Small intestine (tissue), 7 donors: ENCODE data around the gene SESN2. TPM values are rescaled to one million over a fixed set of nuclear protein-coding genes. Genes with fewer than 3 reads are reported as not detected.
A peak's percentile ranks its signal among the peaks of the same experiment; 100 is the strongest.
"Not testable (repeated sequence)": the region's sequence is repeated elsewhere in the genome, so short reads cannot be mapped to it uniquely, and the experiment has no call there.

ENCODE experiments used
- DNase-seq, 2 donors: peaks; one replicate each; pipeline versions ENCODE4 v3.0.0 to v3.0.0-alpha.2; 2013
- FAIRE-seq: peaks from 2 replicates; lab custom pipeline; 2012; peaks lifted over from hg19 to GRCh38; lab: Jason Lieb, UNC
- H3K27ac ChIP-seq, 3 donors: one replicate each; pipeline ENCODE4 v1.5.1; 2013; ENCODE audit warnings: low read length in 2 of 3, mild to moderate bottlenecking in 2 of 3, control low read depth in 1 of 3, inconsistent platforms in 1 of 3, low read depth in 1 of 3, moderate library complexity in 1 of 3
- H3K27me3 ChIP-seq, 3 donors: one replicate each; pipeline ENCODE4 v1.6.1; 2013; ENCODE audit warnings: low read length in 3 of 3, inconsistent platforms in 1 of 3; ENCODE audit not compliant: control insufficient read depth in 3 of 3, insufficient read depth in 3 of 3
- H3K36me3 ChIP-seq, 3 donors: one replicate each; pipeline ENCODE4 v1.6.1; 2013; ENCODE audit warnings: low read length in 3 of 3, inconsistent platforms in 1 of 3, low read depth in 1 of 3, mild to moderate bottlenecking in 1 of 3, moderate library complexity in 1 of 3; ENCODE audit not compliant: control insufficient read depth in 3 of 3, insufficient read depth in 2 of 3
- H3K4me1 ChIP-seq, 3 donors: one replicate each; pipeline ENCODE4 v1.6.1; 2013; ENCODE audit warnings: low read length in 2 of 3, inconsistent platforms in 1 of 3, low read depth in 1 of 3, mild to moderate bottlenecking in 1 of 3, moderate library complexity in 1 of 3; ENCODE audit not compliant: control insufficient read depth in 3 of 3, insufficient read depth in 2 of 3
- H3K4me3 ChIP-seq, 3 donors: one replicate each; pipeline ENCODE4 v1.5.1; 2013; ENCODE audit warnings: low read length in 3 of 3, control low read depth in 1 of 3, inconsistent platforms in 1 of 3, low read depth in 1 of 3, mild to moderate bottlenecking in 1 of 3, moderate library complexity in 1 of 3
- H3K9me3 ChIP-seq, 2 donors: one replicate each; pipeline ENCODE4 v1.6.1; 2013; ENCODE audit warnings: low read depth in 1 of 2, low read length in 1 of 2; ENCODE audit not compliant: control insufficient read depth in 2 of 2, insufficient read depth in 1 of 2
- WGBS, 3 donors: extraction: QIAGEN DNeasy Blood & Tissue Kit; methylation state at CpG; one replicate each; pipeline ENCODE4 v1.1.7; 2013; 5-methylcytosine and 5-hydroxymethylcytosine counted together
- polyA plus RNA-seq, 4 donors: library from polyadenylated mRNA; stranded (reverse) in 3 of 4; unstranded in 1 of 4; fragments of 200-250 nt in 3 of 4; fragments of 120-200 nt in 1 of 4; gene quantifications; one replicate each; pipeline versions ENCODE4 v1.2.1 to v1.2.3, GENCODE V29; 2013
- donor health status: healthy with polysubstance abuse.
- donor health status: control.
- donor health status: control.
- donor health status: Bipolar disorder and iron deficiency.
- donor health status: healthy.

Gene SESN2
- polyA plus RNA-seq, 4 donors, result 16.8 to 42.1 (median 30.4) TPM

DNA sequence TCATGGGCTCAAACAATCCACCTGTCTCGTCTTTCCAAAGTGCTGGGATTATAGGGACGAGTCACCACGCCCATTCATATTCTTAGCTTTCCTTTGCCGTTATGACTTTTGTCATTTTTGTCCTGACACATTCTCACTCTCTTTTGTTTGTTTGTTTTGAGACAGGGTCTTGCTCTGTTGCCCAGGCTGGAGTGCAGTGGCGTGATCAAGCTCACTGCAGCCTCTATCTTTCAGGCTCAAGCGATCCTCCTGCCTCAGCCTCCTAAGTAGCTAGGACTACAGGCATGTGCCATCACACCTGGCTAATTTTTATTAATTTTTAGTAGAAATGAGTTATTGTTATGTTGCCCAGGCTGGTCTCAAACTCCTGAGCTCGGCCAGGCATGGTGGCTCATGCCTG is 57.7 kb downstream of the SESN2 start:
- FAIRE-seq, result no peak
- DNase-seq, result no peak
- H3K36me3 ChIP-seq, result no peaks in the 10 kb centered on the region
- H3K4me1 ChIP-seq, result peaks cover 0 to 22% (median 0%) of the 10 kb centered on the region in 3 donors
- H3K27me3 ChIP-seq, result no peaks in the 10 kb centered on the region
- H3K4me3 ChIP-seq, result no peak overlapping the region
- 69 to 81% (median 73%) methylated on average over 7 of the region's 7 CpGs for WGBS, 3 donors
- H3K27ac ChIP-seq, result no peak overlapping the region
- no peaks in the 10 kb centered on the region for H3K9me3 ChIP-seq

DNA sequence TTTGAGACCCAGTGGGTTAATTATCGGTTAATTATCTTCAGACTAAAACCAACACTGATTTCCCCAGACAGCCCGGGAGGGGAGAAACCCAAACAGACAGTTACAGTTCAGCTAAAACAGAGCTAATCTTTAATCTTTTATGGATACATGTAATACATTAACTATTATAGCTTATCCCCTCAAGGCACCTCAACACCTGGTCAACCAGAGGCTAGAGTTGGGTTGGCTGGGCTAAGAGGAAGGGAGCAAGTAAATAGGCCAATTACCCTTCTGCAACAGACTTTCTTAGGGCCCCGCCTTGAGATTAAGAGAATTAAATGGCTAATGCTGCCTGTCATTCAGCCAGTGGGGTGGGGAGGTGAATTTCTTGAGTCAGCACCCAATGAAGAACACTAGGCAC is 62.9 kb downstream of the SESN2 start:
- H3K36me3 ChIP-seq, result no peaks in the 10 kb centered on the region
- DNase-seq, result peak; percentile 92 to 99
- no peaks in the 10 kb centered on the region for H3K27me3 ChIP-seq
- peak; percentile 62 for FAIRE-seq
- 13 to 61% (median 34%) methylated on average over 3 of the region's 3 CpGs for WGBS, 3 donors
- peaks cover 0 to 44% (median 0%) of the 10 kb centered on the region in 3 donors for H3K4me1 ChIP-seq
- no peak overlapping the region for H3K4me3 ChIP-seq
- H3K9me3 ChIP-seq, result no peaks in the 10 kb centered on the region
- peak overlapping the region in 1 of 3 donors; percentile 86 for H3K27ac ChIP-seq

GRCh38 chr1:28323720-28324119 is 64.4 kb downstream of the SESN2 start:
- Histone ChIP-seq H3K4me1 (peaks cover 0 to 50% (median 3%) of the 10 kb centered on the region in 3 donors), H3K27me3 (no peaks in the 10 kb centered on the region), H3K4me3 (no peak overlapping the region), H3K36me3 (no peaks in the 10 kb centered on the region), H3K27ac (peak overlapping the region; percentile 80 to 86 (median 83)), H3K9me3 (peaks cover 0 to 4% of the 10 kb centered on the region in 2 donors)
- peak; percentile 78 to 86 for DNase-seq
- FAIRE-seq, result no peak
- 13 to 25% (median 16%) methylated on average over 3 of the region's 3 CpGs for WGBS, 3 donors

DNA sequence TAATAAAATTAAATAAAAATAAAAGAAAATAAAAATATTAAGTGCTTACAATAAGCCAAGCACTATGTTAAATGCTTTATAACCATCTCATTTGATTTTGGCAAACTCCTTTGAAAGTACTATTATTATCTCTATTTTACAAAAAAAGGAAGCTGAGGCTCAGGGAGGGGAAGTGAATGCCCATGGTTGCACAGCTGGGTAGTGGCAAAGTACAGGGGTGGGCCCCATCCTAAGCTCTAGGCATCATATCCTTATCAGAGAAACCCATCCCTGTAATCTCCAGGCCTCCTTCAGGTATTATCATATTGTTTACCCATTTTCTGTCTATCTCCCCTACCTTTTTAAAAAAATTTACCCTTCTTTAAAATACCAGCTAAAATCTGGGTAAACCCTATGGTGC is 67.2 kb downstream of the SESN2 start:
- peaks cover 0 to 4% (median 0%) of the 10 kb centered on the region in 3 donors for H3K36me3 ChIP-seq
- peaks cover 0 to 4% of the 10 kb centered on the region in 2 donors for H3K9me3 ChIP-seq
- peaks cover 3 to 53% (median 4%) of the 10 kb centered on the region in 3 donors for H3K4me1 ChIP-seq
- FAIRE-seq (no peak), DNase-seq (no peak)
- no peaks in the 10 kb centered on the region for H3K27me3 ChIP-seq
- H3K4me3 ChIP-seq, result no peak overlapping the region
- H3K27ac ChIP-seq, result peak overlapping the region in 2 of 3 donors; percentile 89 to 91

DNA sequence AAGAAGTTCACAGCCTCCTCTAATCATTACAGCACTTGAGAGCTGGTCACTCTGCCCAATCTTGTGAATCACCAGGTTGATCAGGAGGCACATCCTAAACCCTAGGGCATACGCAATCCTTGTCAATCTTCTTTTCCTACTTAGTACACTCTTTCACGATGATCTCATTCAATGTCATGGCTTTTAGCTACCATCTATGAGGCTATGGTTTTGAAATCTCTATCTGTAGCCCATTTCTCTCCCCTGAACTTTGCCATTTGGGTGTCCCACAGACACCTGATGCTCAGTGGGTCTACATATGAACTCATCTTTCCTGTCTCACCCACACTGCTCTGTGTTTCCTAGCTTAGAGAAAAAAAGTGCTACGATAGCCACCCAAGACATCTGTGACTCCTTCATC is 67.7 kb downstream of the SESN2 start:
- Histone ChIP-seq H3K36me3 (peaks cover 0 to 9% (median 1%) of the 10 kb centered on the region in 3 donors), H3K9me3 (peaks cover 0 to 4% of the 10 kb centered on the region in 2 donors), H3K27me3 (no peaks in the 10 kb centered on the region), H3K4me1 (peaks cover 3 to 48% (median 4%) of the 10 kb centered on the region in 3 donors), H3K4me3 (no peak overlapping the region), H3K27ac (peak overlapping the region; percentile 81 to 91 (median 89))
- WGBS, 3 donors, result 40 to 68% (median 50%) methylated on average over 3 of the region's 3 CpGs
- DNase-seq (peak; percentile 54 to 68), FAIRE-seq (no peak)

GRCh38 chr1:28327431-28327830 is 68.1 kb downstream of the SESN2 start:
- H3K4me3 ChIP-seq, H3K27me3 ChIP-seq, FAIRE-seq, H3K9me3 ChIP-seq: not testable (repeated sequence)
- H3K27ac ChIP-seq, result peak overlapping the region; percentile 81 to 91 (median 89)
- peaks cover 3 to 47% (median 4%) of the 10 kb centered on the region in 3 donors for H3K4me1 ChIP-seq
- DNase-seq, result peak; percentile 55 to 79
- 19 to 50% (median 48%) methylated on average over 11 of the region's 11 CpGs for WGBS, 3 donors
- H3K36me3 ChIP-seq, result peaks cover 3 to 12% (median 4%) of the 10 kb centered on the region in 3 donors

DNA sequence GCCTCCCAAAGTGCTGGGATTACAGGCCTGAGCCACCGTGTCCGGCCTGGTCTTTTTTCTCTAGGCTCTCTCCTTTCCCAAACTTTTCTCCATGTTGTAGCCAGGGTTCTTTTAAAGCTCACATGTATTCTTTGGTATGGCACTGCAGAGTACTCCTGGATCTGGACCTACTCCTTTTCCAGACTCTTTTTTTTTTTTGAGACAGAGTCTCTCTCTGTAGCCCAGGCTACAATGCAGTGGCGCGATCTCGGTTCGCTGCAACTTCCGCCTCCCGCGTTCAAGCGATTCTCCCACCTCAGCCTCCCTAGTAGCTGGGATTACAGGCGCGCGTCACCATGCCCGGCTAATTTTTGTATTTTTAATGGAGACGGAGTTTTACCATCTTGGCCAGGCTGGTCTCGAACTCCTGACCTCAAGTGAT is 68.9 kb downstream of the SESN2 start:
- FAIRE-seq, result no peak
- H3K27ac ChIP-seq, result peak overlapping the region; percentile 68 to 91 (median 87)
- peaks cover 0 to 4% of the 10 kb centered on the region in 2 donors for H3K9me3 ChIP-seq
- peaks cover 5 to 12% (median 6%) of the 10 kb centered on the region in 3 donors for H3K36me3 ChIP-seq
- peaks cover 3 to 43% (median 4%) of the 10 kb centered on the region in 3 donors for H3K4me1 ChIP-seq
- H3K4me3 ChIP-seq, result peak overlapping the region in 2 of 3 donors; percentile 70 to 74
- WGBS, 3 donors, result 58 to 76% (median 73%) methylated on average over 16 of the region's 16 CpGs
- peak in 1 of 2 donors; percentile 16 for DNase-seq
- no peaks in the 10 kb centered on the region for H3K27me3 ChIP-seq

DNA sequence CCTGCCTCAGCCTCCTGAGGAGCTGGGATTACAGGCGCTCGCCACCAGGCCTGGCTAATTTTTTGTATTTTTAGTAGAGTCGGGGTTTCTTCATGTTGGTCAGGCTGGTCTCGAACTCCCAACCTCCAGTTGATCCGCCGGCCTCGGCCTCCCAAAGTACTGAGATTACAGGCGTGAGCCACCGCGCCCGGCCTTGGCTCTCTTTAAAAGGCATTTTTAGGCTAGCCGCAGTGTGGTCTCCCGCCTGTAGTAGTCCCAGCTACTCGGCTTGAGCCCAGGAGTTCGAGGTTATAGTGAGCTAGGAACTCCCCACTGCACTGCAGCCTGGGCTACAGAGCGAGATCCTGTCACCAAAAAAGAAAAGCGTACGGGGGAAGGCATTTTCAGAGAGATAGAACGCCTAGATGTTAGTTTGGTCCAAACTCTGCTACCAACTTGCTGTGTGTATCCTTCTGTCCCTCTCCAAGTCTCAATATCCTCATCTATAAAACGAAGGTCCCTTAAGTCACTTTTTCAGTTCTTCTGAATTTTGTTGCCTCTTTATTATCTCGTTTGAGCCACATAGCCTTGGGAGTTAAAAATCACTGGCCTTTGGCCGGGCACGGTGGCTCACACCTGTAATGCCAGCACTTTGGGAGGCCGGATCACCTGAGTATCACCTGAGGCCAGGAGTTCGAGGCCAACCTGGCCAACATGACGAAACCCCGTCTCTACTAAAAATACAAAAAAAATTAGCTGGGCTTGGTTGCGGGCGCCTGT is 70.3 kb downstream of the SESN2 start:
- WGBS, 3 donors, result 22 to 32% (median 27%) methylated on average over 29 of the region's 29 CpGs
- peak overlapping the region; percentile 87 to 96 (median 91) for H3K27ac ChIP-seq
- peaks cover 3 to 31% (median 4%) of the 10 kb centered on the region in 3 donors for H3K4me1 ChIP-seq
- H3K27me3 ChIP-seq, result no peaks in the 10 kb centered on the region
- FAIRE-seq (no peak), DNase-seq (peak; percentile 29 to 54)
- H3K36me3 ChIP-seq, result peaks cover 11 to 15% (median 11%) of the 10 kb centered on the region in 3 donors
- H3K4me3 ChIP-seq, result peak overlapping the region; percentile 65 to 74 (median 70)
- H3K9me3 ChIP-seq, result peaks cover 0 to 4% of the 10 kb centered on the region in 2 donors
